Measurements from ENCODE around the gene SNCAIP.

The SNCAIP gene

GRCh38 chr5:122314036-122314435 is 2.0 kb downstream of the SNCAIP start:
- Histone ChIP-seq H3K9ac (ENCODE audit: low read length) (no peak overlapping the region), H3K14ac (ENCODE audit: low read length) (no peak overlapping the region), H3K36me3 (ENCODE audit: control insufficient read depth in 1 of 2, insufficient read depth in 2 of 2, low read length in 2 of 2) (no peaks in the 10 kb centered on the region), H3K4me3 (ENCODE audit: low read depth, low read length) (no peak overlapping the region), H2AK5ac (ENCODE audit: low read length) (no peak overlapping the region), H3K4me1 (ENCODE audit: control insufficient read depth in 1 of 2, insufficient read depth in 2 of 2, low read length in 2 of 2) (peaks cover 4 to 9% of the 10 kb centered on the region in 2 experiments), H2BK5ac (ENCODE audit: low read depth, low read length, poor library complexity) (no peak overlapping the region), H4K8ac (ENCODE audit: low read depth, low read length) (no peak overlapping the region), H2AFZ (ENCODE audit: insufficient read depth, low read length, poor library complexity) (no peak overlapping the region), H2BK12ac (ENCODE audit: low read length) (no peak overlapping the region), H3K79me2 (ENCODE audit: control insufficient read depth, insufficient read depth, low read length, poor library complexity) (no peaks in the 10 kb centered on the region), H3K4ac (ENCODE audit: low read depth, low read length) (no peak overlapping the region), H3K9me3 (ENCODE audit: insufficient read depth, low read depth, low read length) (no peaks in the 10 kb centered on the region), H3K18ac (ENCODE audit: low read length) (no peak overlapping the region), H3K23ac (ENCODE audit: low read length) (no peak overlapping the region), H4K12ac (ENCODE audit: low read depth, low read length) (no peak overlapping the region), H3K27ac (ENCODE audit: low read depth, low read length) (no peak overlapping the region), H4K91ac (ENCODE audit: low read depth, low read length) (no peak overlapping the region), H3K27me3 (ENCODE audit: insufficient read depth, low read length) (peaks cover 16% of the 10 kb centered on the region), H3K79me1 (ENCODE audit: low read length) (peaks cover 9% of the 10 kb centered on the region), H2BK120ac (ENCODE audit: insufficient read depth, low read length, poor library complexity) (no peak overlapping the region), H3K4me2 (ENCODE audit: low read length) (no peak overlapping the region)
- DNase-seq: no peak
- no CpG with 5 or more reads among the region's 2 CpGs for WGBS (ENCODE audit: extremely low coverage, insufficient coverage, insufficient read length)

- peaks cover 15% of the 10 kb centered on the region for H3K27me3 ChIP-seq (ENCODE audit: insufficient read depth, low read length)
- H3K27ac ChIP-seq (ENCODE audit: low read depth, low read length): no peak overlapping the region
- no peak overlapping the region for H2AFZ ChIP-seq (ENCODE audit: insufficient read depth, low read length, poor library complexity)
- no peaks in the 10 kb centered on the region for H3K9me3 ChIP-seq (ENCODE audit: insufficient read depth, low read depth, low read length)
- H2BK12ac ChIP-seq (ENCODE audit: low read length): no peak overlapping the region
- no peak overlapping the region for H3K14ac ChIP-seq (ENCODE audit: low read length)
- H3K4me1 ChIP-seq (ENCODE audit: control insufficient read depth in 1 of 2, insufficient read depth in 2 of 2, low read length in 2 of 2): peaks cover 2 to 8% of the 10 kb centered on the region in 2 experiments
- H4K8ac ChIP-seq (ENCODE audit: low read depth, low read length): no peak overlapping the region
- H3K9ac ChIP-seq (ENCODE audit: low read length): no peak overlapping the region
- no peak overlapping the region for H2BK120ac ChIP-seq (ENCODE audit: insufficient read depth, low read length, poor library complexity)
- no peak overlapping the region for H4K12ac ChIP-seq (ENCODE audit: low read depth, low read length)
- DNase-seq: no peak
- peaks cover 9% of the 10 kb centered on the region for H3K79me1 ChIP-seq (ENCODE audit: low read length)
- 100% methylated on average over 1 of the region's 1 CpG for WGBS (ENCODE audit: extremely low coverage, insufficient coverage, insufficient read length)
- H2BK5ac ChIP-seq (ENCODE audit: low read depth, low read length, poor library complexity): no peak overlapping the region
- no peak overlapping the region for H3K4ac ChIP-seq (ENCODE audit: low read depth, low read length)
- H3K4me2 ChIP-seq (ENCODE audit: low read length): no peak overlapping the region
- H3K18ac ChIP-seq (ENCODE audit: low read length): no peak overlapping the region
- H2AK5ac ChIP-seq (ENCODE audit: low read length): no peak overlapping the region
- no peak overlapping the region for H4K91ac ChIP-seq (ENCODE audit: low read depth, low read length)
- H3K79me2 ChIP-seq (ENCODE audit: control insufficient read depth, insufficient read depth, low read length, poor library complexity): no peaks in the 10 kb centered on the region
- no peaks in the 10 kb centered on the region for H3K36me3 ChIP-seq (ENCODE audit: control insufficient read depth in 1 of 2, insufficient read depth in 2 of 2, low read length in 2 of 2)
- H3K4me3 ChIP-seq (ENCODE audit: low read depth, low read length): no peak overlapping the region
- H3K23ac ChIP-seq (ENCODE audit: low read length): no peak overlapping the region
These were observed 3.5 kb downstream of the SNCAIP start for GRCh38 chr5:122315521-122315920.

GRCh38 chr5:122316656-122317055 is 4.6 kb downstream of the SNCAIP start:
- no peak overlapping the region for H2AK5ac ChIP-seq (ENCODE audit: low read length)
- H4K8ac ChIP-seq (ENCODE audit: low read depth, low read length): no peak overlapping the region
- no peak overlapping the region for H2BK5ac ChIP-seq (ENCODE audit: low read depth, low read length, poor library complexity)
- H2BK120ac ChIP-seq (ENCODE audit: insufficient read depth, low read length, poor library complexity): no peak overlapping the region
- no peak overlapping the region for H3K27ac ChIP-seq (ENCODE audit: low read depth, low read length)
- H3K4me2 ChIP-seq (ENCODE audit: low read length): no peak overlapping the region
- H2BK12ac ChIP-seq (ENCODE audit: low read length): no peak overlapping the region
- no peaks in the 10 kb centered on the region for H3K9me3 ChIP-seq (ENCODE audit: insufficient read depth, low read depth, low read length)
- no peak overlapping the region for H3K9ac ChIP-seq (ENCODE audit: low read length)
- no peak for DNase-seq
- H3K4ac ChIP-seq (ENCODE audit: low read depth, low read length): no peak overlapping the region
- H3K79me1 ChIP-seq (ENCODE audit: low read length): peaks cover 3% of the 10 kb centered on the region
- H3K79me2 ChIP-seq (ENCODE audit: control insufficient read depth, insufficient read depth, low read length, poor library complexity): no peaks in the 10 kb centered on the region
- H4K12ac ChIP-seq (ENCODE audit: low read depth, low read length): no peak overlapping the region
- no peak overlapping the region for H4K91ac ChIP-seq (ENCODE audit: low read depth, low read length)
- H3K36me3 ChIP-seq (ENCODE audit: control insufficient read depth in 1 of 2, insufficient read depth in 2 of 2, low read length in 2 of 2): no peaks in the 10 kb centered on the region
- no peak overlapping the region for H3K4me3 ChIP-seq (ENCODE audit: low read depth, low read length)
- no peak overlapping the region for H2AFZ ChIP-seq (ENCODE audit: insufficient read depth, low read length, poor library complexity)
- no peak overlapping the region for H3K18ac ChIP-seq (ENCODE audit: low read length)
- peaks cover 2 to 3% of the 10 kb centered on the region in 2 experiments for H3K4me1 ChIP-seq (ENCODE audit: control insufficient read depth in 1 of 2, insufficient read depth in 2 of 2, low read length in 2 of 2)
- peaks cover 8% of the 10 kb centered on the region for H3K27me3 ChIP-seq (ENCODE audit: insufficient read depth, low read length)
- H3K23ac ChIP-seq (ENCODE audit: low read length): no peak overlapping the region
- no CpG with 5 or more reads among the region's 8 CpGs for WGBS (ENCODE audit: extremely low coverage, insufficient coverage, insufficient read length)
- H3K14ac ChIP-seq (ENCODE audit: low read length): no peak overlapping the region

- H3K27ac ChIP-seq (ENCODE audit: low read depth, low read length): no peak overlapping the region
- H3K9me3 ChIP-seq (ENCODE audit: insufficient read depth, low read depth, low read length): no peaks in the 10 kb centered on the region
- H2BK5ac ChIP-seq (ENCODE audit: low read depth, low read length, poor library complexity): no peak overlapping the region
- H2AK5ac ChIP-seq (ENCODE audit: low read length): no peak overlapping the region
- no peak overlapping the region for H2BK12ac ChIP-seq (ENCODE audit: low read length)
- H3K79me2 ChIP-seq (ENCODE audit: control insufficient read depth, insufficient read depth, low read length, poor library complexity): no peaks in the 10 kb centered on the region
- no peak overlapping the region for H3K4ac ChIP-seq (ENCODE audit: low read depth, low read length)
- no peak overlapping the region for H2BK120ac ChIP-seq (ENCODE audit: insufficient read depth, low read length, poor library complexity)
- H4K12ac ChIP-seq (ENCODE audit: low read depth, low read length): no peak overlapping the region
- H3K23ac ChIP-seq (ENCODE audit: low read length): no peak overlapping the region
- no peak overlapping the region for H4K8ac ChIP-seq (ENCODE audit: low read depth, low read length)
- H4K91ac ChIP-seq (ENCODE audit: low read depth, low read length): no peak overlapping the region
- WGBS (ENCODE audit: extremely low coverage, insufficient coverage, insufficient read length): no CpG with 5 or more reads among the region's 2 CpGs
- H2AFZ ChIP-seq (ENCODE audit: insufficient read depth, low read length, poor library complexity): no peak overlapping the region
- DNase-seq: no peak
- no peak overlapping the region for H3K18ac ChIP-seq (ENCODE audit: low read length)
- no peaks in the 10 kb centered on the region for H3K36me3 ChIP-seq (ENCODE audit: control insufficient read depth in 1 of 2, insufficient read depth in 2 of 2, low read length in 2 of 2)
- H3K79me1 ChIP-seq (ENCODE audit: low read length): no peaks in the 10 kb centered on the region
- H3K4me2 ChIP-seq (ENCODE audit: low read length): no peak overlapping the region
- no peaks in the 10 kb centered on the region for H3K4me1 ChIP-seq (ENCODE audit: control insufficient read depth in 1 of 2, insufficient read depth in 2 of 2, low read length in 2 of 2)
- H3K14ac ChIP-seq (ENCODE audit: low read length): no peak overlapping the region
- no peak overlapping the region for H3K9ac ChIP-seq (ENCODE audit: low read length)
- no peaks in the 10 kb centered on the region for H3K27me3 ChIP-seq (ENCODE audit: insufficient read depth, low read length)
- H3K4me3 ChIP-seq (ENCODE audit: low read depth, low read length): no peak overlapping the region
These were observed 7.9 kb downstream of the SNCAIP start for GRCh38 chr5:122319897-122320296.
